RWPE1 (cell line): ENCODE results near the gene PXMP4.
A peak's percentile ranks its signal among the peaks of the same experiment; 100 is the strongest.

Experiments used
- CTCF ChIA-PET: fragments of 350-600 bp; sonication (Branson Sonifier 250); formaldehyde crosslinking; extraction: SDS; loops from one replicate; lab custom pipeline; 2021; lab: Yijun Ruan, JAX
- POLR2A ChIA-PET: fragments of 400-600 bp; formaldehyde crosslinking; extraction: SDS; loops from one replicate; lab custom pipeline; 2020; ENCODE audit warnings: antibody characterized with exemption; ENCODE audit not compliant: low non-redundant PET; lab: Yijun Ruan, JAX
- DNase-seq: peaks from one replicate; pipeline ENCODE4 v3.0.0; 2012; ENCODE audit warnings: low spot score
- H3K27ac ChIP-seq: fragments of 450-650 bp; 2 replicates; pipeline ENCODE4 v1.5.1; 2017
- TF ChIP-seq, protein P1 (sequence below): fragments of 450-650 bp; conservative IDR thresholded peaks from 2 replicates; pipeline ENCODE4 v1.5.1; 2017; ENCODE audit warnings: low read depth, mild to moderate bottlenecking

PXMP4 gene

GRCh38 chr20:33656010-33656782, 63.9 kb downstream of the PXMP4 start:
- CTCF ChIA-PET: interaction anchor here (0.6 to 2.4 kb wide), 4 partner anchors 11 to 473 kb away, joined by 3 to 8 read pairs (median 4); partner anchors contain the start of gene ACTL10
- no peak for DNase-seq
- POLR2A ChIA-PET: no interaction called here
- no peak overlapping the region for H3K27ac ChIP-seq
- TF ChIP-seq, protein P1, sequence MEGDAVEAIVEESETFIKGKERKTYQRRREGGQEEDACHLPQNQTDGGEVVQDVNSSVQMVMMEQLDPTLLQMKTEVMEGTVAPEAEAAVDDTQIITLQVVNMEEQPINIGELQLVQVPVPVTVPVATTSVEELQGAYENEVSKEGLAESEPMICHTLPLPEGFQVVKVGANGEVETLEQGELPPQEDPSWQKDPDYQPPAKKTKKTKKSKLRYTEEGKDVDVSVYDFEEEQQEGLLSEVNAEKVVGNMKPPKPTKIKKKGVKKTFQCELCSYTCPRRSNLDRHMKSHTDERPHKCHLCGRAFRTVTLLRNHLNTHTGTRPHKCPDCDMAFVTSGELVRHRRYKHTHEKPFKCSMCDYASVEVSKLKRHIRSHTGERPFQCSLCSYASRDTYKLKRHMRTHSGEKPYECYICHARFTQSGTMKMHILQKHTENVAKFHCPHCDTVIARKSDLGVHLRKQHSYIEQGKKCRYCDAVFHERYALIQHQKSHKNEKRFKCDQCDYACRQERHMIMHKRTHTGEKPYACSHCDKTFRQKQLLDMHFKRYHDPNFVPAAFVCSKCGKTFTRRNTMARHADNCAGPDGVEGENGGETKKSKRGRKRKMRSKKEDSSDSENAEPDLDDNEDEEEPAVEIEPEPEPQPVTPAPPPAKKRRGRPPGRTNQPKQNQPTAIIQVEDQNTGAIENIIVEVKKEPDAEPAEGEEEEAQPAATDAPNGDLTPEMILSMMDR: no peak

DNA sequence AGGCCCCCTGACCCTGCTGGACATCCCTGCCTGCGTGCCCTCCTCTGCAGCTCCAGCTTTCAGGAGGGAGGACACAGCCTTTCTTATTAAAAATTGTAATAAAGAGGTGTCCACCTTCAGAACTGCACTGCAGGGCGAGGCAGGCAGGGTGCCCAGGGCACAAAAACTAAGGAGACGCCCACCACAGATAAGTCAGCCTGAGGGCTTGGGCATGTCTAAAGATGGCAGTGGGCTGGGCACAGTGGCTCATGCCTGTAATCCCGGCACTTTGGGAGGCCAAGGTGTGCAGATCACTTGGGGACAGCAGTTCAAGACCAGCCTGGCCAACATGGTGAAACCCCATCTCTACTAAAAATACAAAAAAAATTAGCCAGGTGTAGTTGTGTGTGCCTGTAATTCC, 64.9 kb downstream of the PXMP4 start:
- TF ChIP-seq, protein P1: no peak
- H3K27ac ChIP-seq: no peak overlapping the region; the same call in 1 of the 2 replicates
- CTCF ChIA-PET: no interaction called here
- DNase-seq: no peak
- POLR2A ChIA-PET: no interaction called here

DNA sequence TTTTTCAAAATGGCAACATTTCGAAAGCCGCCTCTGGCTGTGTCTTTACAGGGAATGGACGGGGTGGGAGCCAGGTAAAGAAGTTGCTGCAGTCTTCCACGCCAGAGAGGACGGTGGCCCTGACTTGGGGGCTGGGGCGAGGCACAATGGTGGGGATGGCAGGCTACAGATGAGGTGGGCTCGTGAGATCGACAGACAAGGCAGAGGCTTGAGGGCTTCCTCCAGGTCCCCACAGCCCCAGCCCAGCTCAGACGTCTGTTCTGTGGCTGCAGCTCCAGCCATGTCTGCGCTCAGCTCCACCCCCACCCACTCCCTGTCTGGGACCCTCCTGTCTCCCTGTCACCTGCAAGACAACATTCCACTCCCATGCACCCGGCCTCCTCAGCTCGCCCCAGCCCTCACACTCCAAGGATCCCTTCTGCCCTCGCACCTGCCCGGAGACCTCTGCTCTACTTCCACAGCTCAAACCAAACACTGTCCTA, 65.4 kb downstream of the PXMP4 start:
- DNase-seq: no peak
- ChIA-PET POLR2A (interaction anchor here (0.5 to 1.5 kb wide), 2 partner anchors 9 to 261 kb away, joined by 4 to 5 read pairs; no protein-coding TSS in a partner anchor), CTCF (interaction anchor here (0.8 to 2.4 kb wide), 3 partner anchors 9 to 20 kb away, joined by 3 to 16 read pairs (median 16); partner anchors contain the start of genes ACTL10 and C20orf144)
- no peak overlapping the region; the same call in 1 of the 2 replicates for H3K27ac ChIP-seq
- TF ChIP-seq, protein P1: no peak

GRCh38 chr20:33653900-33654596, 66.1 kb downstream of the PXMP4 start:
- H3K27ac ChIP-seq: no peak overlapping the region
- ChIA-PET POLR2A (interaction anchor here (0.5 to 1.5 kb wide), 4 partner anchors 10 to 260 kb away, joined by 3 to 5 read pairs (median 4); no protein-coding TSS in a partner anchor), CTCF (interaction anchor here (0.6 to 2.4 kb wide), 17 partner anchors 9 to 370 kb away, joined by 3 to 16 read pairs (median 4); partner anchors contain the start of genes ACTL10, C20orf144 and CDK5RAP1)
- TF ChIP-seq, protein P1: no peak
- peak; percentile 64 for DNase-seq

GRCh38 chr20:33653218-33653899, 66.8 kb downstream of the PXMP4 start:
- H3K27ac ChIP-seq: no peak overlapping the region
- CTCF ChIA-PET: interaction anchor here (0.6 to 2.4 kb wide), 18 partner anchors 9 to 371 kb away, joined by 3 to 16 read pairs (median 4); partner anchors contain the start of genes ACTL10, C20orf144 and CDK5RAP1
- TF ChIP-seq, protein P1: peak; percentile 93

More at GRCh38 chr20:33653218-33653899, 66.8 kb downstream of the PXMP4 start:
- DNase-seq: peak; percentile 85
- POLR2A ChIA-PET: interaction anchor here (0.6 to 1.5 kb wide), 3 partner anchors 10 to 196 kb away, joined by 3 to 5 read pairs (median 5); no protein-coding TSS in a partner anchor
